ENCODE measurements around the gene PRDM4. TPM values are rescaled to one million over a fixed set of nuclear protein-coding genes. Genes with fewer than 3 reads are reported as not detected.

The PRDM4 gene
- total and polyA plus RNA-seq, 2 of the 13 experiments (the other 11 are each of a cell fraction or from before 2014, with no cell fraction given) = 9.9 to 15.3 TPM

DNA sequence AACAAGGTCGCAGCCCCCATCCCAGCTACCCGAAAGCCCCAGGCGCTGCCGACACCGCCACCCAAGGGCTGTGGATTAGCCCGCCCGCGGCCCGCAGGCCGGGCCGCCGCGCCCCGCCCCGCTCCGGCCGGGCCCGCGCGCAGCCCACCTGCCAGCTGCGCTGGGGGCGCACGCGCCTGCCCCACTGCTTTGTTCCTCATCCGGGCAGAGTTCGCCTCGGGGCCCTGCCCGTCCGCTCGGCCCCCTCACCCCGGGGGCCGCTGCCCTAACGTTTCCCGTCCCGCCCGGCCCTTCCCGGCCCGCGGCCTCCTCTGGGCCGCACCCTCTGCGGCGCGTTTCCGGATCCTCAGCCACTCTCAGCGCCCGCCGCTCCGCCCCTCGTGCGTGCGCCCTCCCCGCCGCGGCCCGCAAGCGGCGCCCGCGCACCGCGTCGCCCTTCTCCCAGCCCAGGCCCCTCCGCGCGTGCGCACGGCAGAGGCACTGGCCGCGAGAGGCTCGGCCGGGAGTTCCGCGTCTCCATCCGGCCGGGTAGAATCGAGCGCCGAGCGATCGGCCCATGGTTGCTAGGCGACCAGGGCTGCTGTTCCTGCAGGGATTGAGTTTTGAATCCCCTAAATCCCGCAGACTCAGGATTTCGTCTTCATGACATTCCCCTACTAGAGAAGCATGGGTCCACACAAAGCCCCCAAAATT, at the start of gene PRDM4 (continued):
- peak; percentile 48 for TF ChIP-seq PHF20 (CRISPR knock-in tag; IDR thresholded peaks at IDR 0.05)
- no peak for TF ChIP-seq ARNT2 (CRISPR knock-in tag; IDR thresholded peaks at IDR 0.05; ENCODE audit: low read depth)
- TF ChIP-seq NCOA1 (CRISPR knock-in tag; IDR thresholded peaks at IDR 0.05) = no peak
- 0 out of 2 replicates have a peak, but pooled peaks have one; percentile 53 for TF ChIP-seq KMT2B (CRISPR knock-in tag; IDR thresholded peaks at IDR 0.05)
- peak; percentile 43; the same call in 1 of the 2 replicates for TF ChIP-seq MEIS2 (CRISPR knock-in tag; IDR thresholded peaks at IDR 0.05)
- no peak for TF ChIP-seq ZNF251 (CRISPR knock-in tag; IDR thresholded peaks at IDR 0.05)
- TF ChIP-seq ZNF430 (CRISPR knock-in tag; IDR thresholded peaks at IDR 0.05) = no peak; the same call in 1 of the 2 replicates
- no peak for TF ChIP-seq ZNF674 (CRISPR knock-in tag; IDR thresholded peaks at IDR 0.05; ENCODE audit: low read depth)
- peak; percentile 92; the same call in 1 of the 2 replicates for TF ChIP-seq YEATS4 (CRISPR knock-in tag; IDR thresholded peaks at IDR 0.05; ENCODE audit: borderline replicate concordance)
- TF ChIP-seq, protein P1, sequence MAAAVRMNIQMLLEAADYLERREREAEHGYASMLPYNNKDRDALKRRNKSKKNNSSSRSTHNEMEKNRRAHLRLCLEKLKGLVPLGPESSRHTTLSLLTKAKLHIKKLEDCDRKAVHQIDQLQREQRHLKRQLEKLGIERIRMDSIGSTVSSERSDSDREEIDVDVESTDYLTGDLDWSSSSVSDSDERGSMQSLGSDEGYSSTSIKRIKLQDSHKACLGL (CRISPR knock-in tag; IDR thresholded peaks at IDR 0.05) = 0 out of 2 replicates have a peak, but pooled peaks have one; percentile 26
- no peak for TF ChIP-seq ZNF501 (CRISPR knock-in tag; IDR thresholded peaks at IDR 0.05)
- peak; percentile 86 for TF ChIP-seq THAP11 (CRISPR knock-in tag; IDR thresholded peaks at IDR 0.05)
- TF ChIP-seq IKZF5 (CRISPR knock-in tag; IDR thresholded peaks at IDR 0.05) = no peak
- no peak for TF ChIP-seq RXRB (CRISPR knock-in tag; IDR thresholded peaks at IDR 0.05; ENCODE audit: borderline replicate concordance)
- 0 out of 2 replicates have a peak, but pooled peaks have one; percentile 31 for TF ChIP-seq ZNF678 (CRISPR knock-in tag; IDR thresholded peaks at IDR 0.05)
- peak; percentile 67; the same call in 1 of the 2 replicates for TF ChIP-seq CREB3 (CRISPR knock-in tag; IDR thresholded peaks at IDR 0.05)
- TF ChIP-seq, protein P2, sequence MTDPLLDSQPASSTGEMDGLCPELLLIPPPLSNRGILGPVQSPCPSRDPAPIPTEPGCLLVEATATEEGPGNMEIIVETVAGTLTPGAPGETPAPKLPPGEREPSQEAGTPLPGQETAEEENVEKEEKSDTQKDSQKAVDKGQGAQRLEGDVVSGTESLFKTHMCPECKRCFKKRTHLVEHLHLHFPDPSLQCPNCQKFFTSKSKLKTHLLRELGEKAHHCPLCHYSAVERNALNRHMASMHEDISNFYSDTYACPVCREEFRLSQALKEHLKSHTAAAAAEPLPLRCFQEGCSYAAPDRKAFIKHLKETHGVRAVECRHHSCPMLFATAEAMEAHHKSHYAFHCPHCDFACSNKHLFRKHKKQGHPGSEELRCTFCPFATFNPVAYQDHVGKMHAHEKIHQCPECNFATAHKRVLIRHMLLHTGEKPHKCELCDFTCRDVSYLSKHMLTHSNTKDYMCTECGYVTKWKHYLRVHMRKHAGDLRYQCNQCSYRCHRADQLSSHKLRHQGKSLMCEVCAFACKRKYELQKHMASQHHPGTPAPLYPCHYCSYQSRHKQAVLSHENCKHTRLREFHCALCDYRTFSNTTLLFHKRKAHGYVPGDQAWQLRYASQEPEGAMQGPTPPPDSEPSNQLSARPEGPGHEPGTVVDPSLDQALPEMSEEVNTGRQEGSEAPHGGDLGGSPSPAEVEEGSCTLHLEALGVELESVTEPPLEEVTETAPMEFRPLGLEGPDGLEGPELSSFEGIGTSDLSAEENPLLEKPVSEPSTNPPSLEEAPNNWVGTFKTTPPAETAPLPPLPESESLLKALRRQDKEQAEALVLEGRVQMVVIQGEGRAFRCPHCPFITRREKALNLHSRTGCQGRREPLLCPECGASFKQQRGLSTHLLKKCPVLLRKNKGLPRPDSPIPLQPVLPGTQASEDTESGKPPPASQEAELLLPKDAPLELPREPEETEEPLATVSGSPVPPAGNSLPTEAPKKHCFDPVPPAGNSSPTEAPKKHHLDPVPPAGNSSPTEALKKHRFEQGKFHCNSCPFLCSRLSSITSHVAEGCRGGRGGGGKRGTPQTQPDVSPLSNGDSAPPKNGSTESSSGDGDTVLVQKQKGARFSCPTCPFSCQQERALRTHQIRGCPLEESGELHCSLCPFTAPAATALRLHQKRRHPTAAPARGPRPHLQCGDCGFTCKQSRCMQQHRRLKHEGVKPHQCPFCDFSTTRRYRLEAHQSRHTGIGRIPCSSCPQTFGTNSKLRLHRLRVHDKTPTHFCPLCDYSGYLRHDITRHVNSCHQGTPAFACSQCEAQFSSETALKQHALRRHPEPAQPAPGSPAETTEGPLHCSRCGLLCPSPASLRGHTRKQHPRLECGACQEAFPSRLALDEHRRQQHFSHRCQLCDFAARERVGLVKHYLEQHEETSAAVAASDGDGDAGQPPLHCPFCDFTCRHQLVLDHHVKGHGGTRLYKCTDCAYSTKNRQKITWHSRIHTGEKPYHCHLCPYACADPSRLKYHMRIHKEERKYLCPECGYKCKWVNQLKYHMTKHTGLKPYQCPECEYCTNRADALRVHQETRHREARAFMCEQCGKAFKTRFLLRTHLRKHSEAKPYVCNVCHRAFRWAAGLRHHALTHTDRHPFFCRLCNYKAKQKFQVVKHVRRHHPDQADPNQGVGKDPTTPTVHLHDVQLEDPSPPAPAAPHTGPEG (CRISPR knock-in tag; IDR thresholded peaks at IDR 0.05) = peak; percentile 90
- TF ChIP-seq MTA1 (CRISPR knock-in tag; IDR thresholded peaks at IDR 0.05; ENCODE audit: borderline replicate concordance) = no peak
- peak; percentile 56; the same call in 1 of the 2 replicates for TF ChIP-seq ATF7-NPFF (CRISPR knock-in tag; IDR thresholded peaks at IDR 0.05; ENCODE audit: low read depth)
- no peak for TF ChIP-seq ZNF605 (CRISPR knock-in tag; IDR thresholded peaks at IDR 0.05)
- TF ChIP-seq SPEN (CRISPR knock-in tag; IDR thresholded peaks at IDR 0.05; ENCODE audit: low read depth) = peak; percentile 91; the same call in 1 of the 2 replicates
- no peak for TF ChIP-seq REL (CRISPR knock-in tag; conservative IDR thresholded peaks at IDR 0.05)
